GM21515 (cell line): ENCODE data around the gene CACNA1D.
A peak's percentile ranks its signal among the peaks of the same experiment; 100 is the strongest.

Source experiments
- ATAC-seq: cut with Tn5 transposase; IDR thresholded peaks from one replicate; pipeline ENCODE4 v1.9.1; 2021; ENCODE audit not compliant: unreplicated experiment

Gene CACNA1D

GRCh38 chr3:53708001-53708621 is 213.7 kb downstream of the CACNA1D start:
- ATAC-seq: no peak

GRCh38 chr3:53709256-53709655 is 214.8 kb downstream of the CACNA1D start:
- no peak for ATAC-seq

DNA sequence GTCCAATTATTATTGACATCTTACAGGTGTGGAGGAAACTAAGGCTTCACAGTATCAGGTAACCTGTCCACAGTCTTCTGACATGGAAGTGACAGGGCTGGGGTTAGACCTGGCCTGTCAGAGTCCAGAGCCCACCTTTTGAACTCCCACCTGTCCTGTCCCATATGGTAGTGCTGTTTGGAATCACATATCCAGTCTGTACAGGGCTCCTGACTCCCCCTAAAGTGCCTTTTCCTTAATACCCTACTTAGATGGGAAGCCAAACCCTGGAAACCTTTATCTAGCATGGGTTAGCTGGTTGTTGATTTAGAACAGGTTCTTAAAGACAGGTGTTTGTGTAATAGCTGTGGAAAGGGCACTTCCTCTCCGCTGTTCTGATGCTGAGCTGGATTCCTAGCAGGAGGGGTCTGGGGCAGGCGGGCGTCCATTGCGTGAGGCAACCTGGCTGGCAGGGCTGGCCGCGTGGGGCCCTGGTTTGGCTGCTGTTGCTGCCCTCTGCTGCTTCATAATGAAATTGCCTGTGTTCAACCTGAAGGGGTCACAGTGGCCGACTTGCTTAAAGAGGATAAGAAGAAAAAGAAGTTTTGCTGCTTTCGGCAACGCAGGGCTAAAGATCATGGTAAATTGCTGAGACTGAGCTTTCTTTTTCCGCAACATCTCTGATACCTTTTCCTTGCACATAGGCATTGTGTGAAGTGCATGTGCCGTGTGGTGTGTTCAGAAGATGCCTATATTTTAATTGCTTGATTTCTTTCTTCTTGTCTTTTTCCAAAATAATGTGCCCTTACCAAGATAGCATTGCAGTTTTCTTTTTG is 215.7 kb downstream of the CACNA1D start:
- ATAC-seq: peak; percentile 60

DNA sequence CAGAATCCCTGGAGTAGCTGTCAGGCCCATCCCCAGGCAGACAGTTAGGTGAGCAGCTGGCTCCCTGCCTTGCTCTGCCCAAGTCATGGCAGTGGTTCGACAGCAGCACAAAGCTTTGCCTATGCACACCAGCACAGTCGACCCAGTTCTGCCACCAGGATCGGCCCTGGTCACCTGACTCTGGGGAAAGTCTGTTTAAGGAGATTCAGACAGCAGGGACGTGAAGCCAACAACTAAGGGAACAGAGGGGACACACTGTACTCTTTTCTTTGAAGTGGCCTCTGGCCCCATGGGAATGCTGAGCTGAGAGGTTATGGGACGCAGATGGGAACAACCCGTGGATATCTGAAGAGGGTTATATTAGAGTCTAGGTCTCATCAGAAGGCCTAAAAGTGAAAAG is 217.0 kb downstream of the CACNA1D start:
- no peak for ATAC-seq

DNA sequence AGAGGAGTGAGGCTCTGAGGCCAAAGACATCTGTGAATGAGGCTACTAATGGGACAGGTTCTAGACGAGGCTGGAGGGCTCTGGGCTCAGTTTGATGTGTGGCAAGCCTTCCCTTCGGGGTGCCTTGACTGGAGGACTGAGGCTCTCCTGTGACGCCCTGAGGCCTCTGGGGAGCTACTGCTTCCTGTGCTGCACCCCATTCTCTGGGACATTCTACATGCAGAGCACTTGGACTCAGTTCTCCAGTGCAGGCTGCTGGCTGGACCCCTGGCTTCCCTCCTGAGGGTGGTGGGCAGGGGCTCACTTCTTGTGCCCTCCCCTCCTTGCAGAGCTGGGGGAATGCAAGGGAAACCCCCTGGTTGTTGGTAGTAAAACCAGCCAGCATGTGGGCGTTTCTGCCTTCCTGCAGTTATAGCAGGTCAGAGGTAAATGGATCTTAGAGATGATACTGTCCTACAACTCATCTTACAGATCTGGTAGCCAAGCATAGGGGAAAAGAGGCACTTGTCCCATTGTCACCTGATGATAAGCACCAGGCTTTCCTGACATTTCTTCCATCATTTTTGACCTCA is 218.5 kb downstream of the CACNA1D start:
- ATAC-seq: no peak

- ATAC-seq: no peak
Measured at GRCh38 chr3:53713626-53714025, 219.2 kb downstream of the CACNA1D start.

DNA sequence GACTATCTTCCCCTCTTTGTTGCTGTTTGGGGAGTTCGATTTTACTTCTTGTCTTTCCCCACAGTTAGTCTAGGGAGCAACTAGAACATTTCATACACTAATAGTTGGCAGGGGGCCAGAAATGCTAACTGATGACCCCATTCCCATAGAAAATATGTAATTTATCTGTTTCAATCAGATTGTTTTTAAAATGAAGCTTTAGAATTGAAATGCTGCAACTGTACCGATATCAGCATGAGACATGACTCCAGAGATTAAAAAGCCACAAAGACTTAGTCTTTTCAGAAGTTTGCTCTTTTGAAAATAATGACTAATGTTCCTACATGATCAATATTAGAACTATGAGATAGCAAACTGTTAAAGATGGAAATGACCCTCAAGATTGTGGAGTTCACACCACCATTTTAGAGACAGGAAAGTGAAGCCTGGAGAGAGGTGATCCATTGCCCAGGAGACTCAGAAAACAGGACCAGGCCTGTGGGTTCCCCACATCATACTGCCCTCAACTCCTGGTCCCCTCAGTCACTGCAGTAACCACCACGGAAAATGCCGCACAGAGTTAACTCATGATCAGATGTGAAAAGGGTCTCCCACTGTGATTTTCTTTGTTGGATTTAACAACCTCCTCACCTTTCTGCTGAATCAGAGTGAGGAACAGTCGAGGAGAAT is 221.5 kb downstream of the CACNA1D start:
- ATAC-seq: no peak

- no peak for ATAC-seq
Measured at GRCh38 chr3:53716998-53717397, 222.6 kb downstream of the CACNA1D start.

DNA sequence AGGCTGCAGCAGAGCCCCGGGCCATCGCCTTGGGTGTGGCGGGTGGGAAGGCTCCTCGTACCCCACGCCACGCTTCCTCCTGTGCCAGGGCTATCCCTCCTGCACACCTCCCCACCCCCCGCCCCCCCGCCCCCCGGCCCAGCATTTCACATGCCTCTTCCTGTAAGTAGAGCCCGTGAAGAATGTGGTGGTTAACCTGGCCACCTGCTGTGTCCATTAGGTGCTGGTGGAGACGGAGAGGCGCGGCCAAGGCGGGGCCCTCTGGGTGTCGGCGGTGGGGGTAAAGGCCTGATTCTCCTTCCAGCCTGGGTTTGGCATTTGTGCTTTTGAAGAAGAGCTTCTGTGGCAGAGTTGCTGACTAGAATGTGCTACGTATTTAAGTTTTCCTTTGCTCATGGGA is 224.1 kb downstream of the CACNA1D start:
- ATAC-seq: no peak

GRCh38 chr3:53719796-53720195 is 225.4 kb downstream of the CACNA1D start:
- no peak for ATAC-seq

DNA sequence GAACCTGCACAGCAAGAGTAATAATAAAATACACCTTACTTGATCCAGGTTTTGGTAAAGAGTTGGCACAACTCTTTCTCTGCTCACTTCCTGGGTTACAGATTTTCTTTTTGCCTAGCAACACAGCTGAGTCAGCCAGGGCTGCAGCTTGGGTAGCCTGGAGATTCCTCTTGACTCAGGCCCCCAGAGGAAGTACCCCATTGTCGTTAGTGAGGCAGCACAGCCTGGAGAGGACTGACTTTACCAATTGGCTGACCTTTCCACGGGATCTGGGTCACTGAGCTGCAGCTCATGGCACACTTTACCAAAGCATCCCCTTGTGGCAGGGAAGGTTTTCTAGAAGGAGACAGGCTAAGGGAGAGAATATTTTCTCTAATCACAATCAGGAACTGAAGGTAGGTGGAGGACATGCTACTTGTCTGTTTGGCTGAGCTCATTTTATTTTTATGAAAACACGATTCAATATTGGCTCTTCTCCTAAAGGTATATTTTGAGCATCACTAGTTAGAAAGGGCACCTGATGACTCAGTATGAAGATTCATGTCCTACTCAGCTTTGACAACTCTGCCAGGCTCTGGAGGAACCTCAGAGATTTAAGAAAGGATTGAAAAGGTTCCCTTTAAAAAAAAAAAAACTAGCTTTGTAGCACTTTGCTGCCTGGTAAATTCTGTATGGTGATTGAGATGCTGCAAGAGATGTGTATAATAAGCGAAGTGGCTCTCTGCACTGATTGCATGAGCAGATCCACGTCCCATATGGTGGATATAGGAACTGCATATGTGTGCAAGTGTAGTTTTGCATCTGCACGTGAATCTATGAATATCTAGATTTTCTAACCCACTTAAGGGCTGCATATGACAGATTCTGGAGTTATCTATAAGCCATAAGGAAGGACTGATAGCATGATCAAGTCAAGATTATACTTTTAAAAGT is 227.0 kb downstream of the CACNA1D start:
- ATAC-seq: no peak

DNA sequence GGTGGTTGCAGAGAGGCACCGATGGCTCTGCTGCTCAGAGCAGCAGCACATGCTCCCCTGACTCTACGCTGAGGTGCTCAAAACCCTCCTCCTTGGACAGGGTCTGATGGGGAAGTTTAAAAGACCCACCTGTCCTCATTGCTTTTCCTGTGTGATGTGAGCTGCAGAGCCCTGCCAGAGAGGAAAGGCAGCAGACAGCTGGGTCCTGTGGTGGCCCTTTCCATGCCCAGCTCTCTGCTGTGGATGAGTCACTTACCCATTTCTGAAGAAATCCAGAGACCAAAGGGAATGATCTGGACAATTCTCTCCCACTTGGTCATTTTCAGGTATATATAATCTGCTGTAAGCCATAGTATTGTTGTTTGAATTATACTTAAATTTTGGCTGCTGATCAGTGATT is 230.2 kb downstream of the CACNA1D start:
- ATAC-seq: no peak

GRCh38 chr3:53725387-53725995 is 231.1 kb downstream of the CACNA1D start:
- ATAC-seq: no peak

- no peak for ATAC-seq
Measured at GRCh38 chr3:53726643-53727042, 232.2 kb downstream of the CACNA1D start.

GRCh38 chr3:53728606-53729005 is 234.2 kb downstream of the CACNA1D start:
- ATAC-seq: no peak

DNA sequence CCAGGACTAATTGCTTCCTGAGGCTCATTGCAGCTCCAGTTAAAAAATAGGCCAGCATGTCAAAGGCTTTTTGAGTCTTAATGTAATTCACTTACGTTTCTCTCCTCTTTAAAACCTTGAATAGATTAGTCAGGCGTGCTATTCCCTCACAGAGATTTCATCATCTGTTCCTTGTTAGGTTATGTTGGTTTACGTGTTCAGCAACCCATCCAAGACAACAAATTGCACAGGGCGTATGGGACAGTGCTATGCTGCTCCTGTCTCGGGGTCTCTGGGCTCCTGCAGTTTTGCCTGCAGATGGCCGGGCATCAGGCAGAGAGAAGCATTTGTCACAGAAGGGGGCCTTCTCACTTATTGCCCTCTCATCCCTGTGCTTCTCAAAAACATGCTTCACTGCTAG is 234.7 kb downstream of the CACNA1D start:
- ATAC-seq: no peak

DNA sequence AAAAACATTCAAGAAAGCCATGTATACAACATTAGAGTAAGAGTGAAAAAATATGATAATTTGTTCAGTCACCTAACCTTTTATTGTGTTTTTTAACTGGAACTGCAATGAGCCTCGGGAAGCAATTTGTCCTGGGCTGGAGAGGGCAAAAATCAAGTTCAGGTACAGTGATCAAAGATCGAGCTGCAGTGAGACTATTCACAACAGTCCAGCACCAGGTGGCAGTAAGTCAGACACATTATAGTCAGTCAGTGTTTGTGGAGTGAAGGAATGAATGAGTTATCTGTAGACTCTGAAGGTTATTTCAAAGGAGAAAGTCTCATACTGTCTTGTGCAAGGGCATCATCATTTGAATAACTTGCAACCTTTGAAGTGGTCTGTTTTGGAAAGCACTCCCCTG is 235.2 kb downstream of the CACNA1D start:
- no peak for ATAC-seq

DNA sequence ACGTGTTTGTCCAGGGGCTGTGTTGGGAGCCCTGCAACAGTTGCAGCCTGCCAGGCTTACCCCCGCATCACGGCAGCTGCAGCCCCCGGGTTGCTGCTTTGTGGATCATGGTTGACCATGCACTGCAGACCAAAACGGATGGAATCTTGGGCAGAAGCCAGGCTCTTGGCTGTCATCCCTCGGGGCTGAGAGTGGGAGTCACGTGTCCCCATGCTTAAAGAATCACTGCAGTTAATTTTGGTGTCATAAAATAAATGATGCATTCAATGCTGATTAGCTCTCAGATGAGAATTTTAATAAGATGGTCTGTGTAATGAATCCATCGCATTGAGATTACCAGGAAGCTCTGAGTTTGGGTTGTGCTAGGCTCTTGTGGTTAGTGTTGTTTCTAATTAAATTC is 236.2 kb downstream of the CACNA1D start:
- no peak for ATAC-seq

GRCh38 chr3:53731934-53732624 is 237.7 kb downstream of the CACNA1D start:
- no peak for ATAC-seq

- ATAC-seq: no peak
Measured at GRCh38 chr3:53733446-53733845, 239.0 kb downstream of the CACNA1D start.
